Left lung (tissue), 10 donors: ENCODE measurements around the gene RPS18. TPM values are rescaled to one million over a fixed set of nuclear protein-coding genes. Genes with fewer than 3 reads are reported as not detected.
"Not testable (repeated sequence)": the region's sequence is repeated elsewhere in the genome, so short reads cannot be mapped to it uniquely, and the experiment has no call there.

Source experiments
- ATAC-seq: fragments of 200-7000 bp; cut with Tn5 transposase; one replicate; pipeline ENCODE4 v1.9.1; 2020; ENCODE audit warnings: moderate library complexity
- DNase-seq, 4 donors: peaks; one replicate each; pipeline ENCODE4 v3.0.0-alpha.2; 2013 to 2020
- H3K27ac ChIP-seq, 2 donors: fragments of 200-600 bp; sonication (generic) in 1 of 2; one replicate each; pipeline versions ENCODE4 v1.5.0 to v1.8.0; 2020 to 2021
- H3K27me3 ChIP-seq, 2 donors: fragments of 200-600 bp; sonication (generic) in 1 of 2; one replicate each; pipeline versions ENCODE4 v1.5.0 to v1.8.0; 2020 to 2021
- H3K36me3 ChIP-seq, 2 donors: fragments of 200-600 bp; sonication (generic) in 1 of 2; one replicate each; pipeline versions ENCODE4 v1.5.0 to v1.8.0; 2020 to 2021
- H3K4me1 ChIP-seq, 2 donors: fragments of 200-600 bp; one replicate each; pipeline ENCODE4 v1.8.0; 2021
- H3K4me3 ChIP-seq, 2 donors: fragments of 200-600 bp; sonication (generic) in 1 of 2; one replicate each; pipeline versions ENCODE4 v1.5.0 to v1.8.0; 2020 to 2021; ENCODE audit warnings: mild to moderate bottlenecking in 1 of 2
- H3K9me3 ChIP-seq, 2 donors: fragments of 200-600 bp; sonication (generic) in 1 of 2; one replicate each; pipeline versions ENCODE4 v1.5.0 to v1.8.0; 2020 to 2021
- intact Hi-C, 2 donors: fragments of 100-400 bp; cut with DNase I; formaldehyde crosslinking; loops; one replicate each; pipeline versions ENCODE4 v1.11.2 to v1.14.2; 2022
- polyA plus RNA-seq, 6 donors: library from polyadenylated mRNA; unstranded; fragments of 120-200 nt; gene quantifications; one replicate each; pipeline ENCODE4 v1.2.1, GENCODE V29; 2013; ENCODE audit not compliant: insufficient read length in 6 of 6
- total RNA-seq, 2 donors: library from RNA; stranded (reverse); fragmentation: NEBNext Ultra II Directional; extraction: Animal tissue kit (Norgen Biotek cat#: 25700); gene quantifications; one replicate each; pipeline ENCODE4 v1.2.1, GENCODE V29; 2021
- TF ChIP-seq, protein P1 (sequence below), 2 donors: fragments of 200-600 bp; sonication (generic) in 1 of 2; IDR thresholded peaks; one replicate each; pipeline versions ENCODE4 v1.5.0 to v1.8.0; 2021; ENCODE audit warnings: antibody characterized with exemption in 2 of 2
- donor health status: DM: no; HTN: yes; CAD: no.
- donor health status: DM: no; HTN: no; CAD: no.

Gene RPS18
- total and polyA plus RNA-seq, 8 donors, result 1,881 to 4,273 (median 3,975) TPM

DNA sequence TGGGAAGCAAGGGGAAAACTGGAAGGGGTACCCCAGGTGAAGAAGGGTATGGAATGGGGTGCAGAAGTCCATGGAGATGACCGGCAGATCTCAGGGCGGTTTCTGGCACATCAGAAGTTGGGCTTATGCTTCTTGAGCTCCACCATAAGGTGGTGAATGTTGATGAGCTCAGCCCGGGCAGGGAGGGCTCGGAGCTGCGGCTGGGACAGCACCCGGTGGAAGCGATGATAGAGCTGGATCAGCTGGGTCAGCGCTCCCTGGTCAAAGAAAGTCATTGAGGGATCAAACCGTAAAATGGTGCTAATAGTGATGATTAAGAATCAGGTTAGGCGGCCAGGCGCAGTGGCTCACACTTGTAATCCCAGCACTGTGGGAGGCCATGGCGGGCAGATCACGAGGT is 21.1 kb upstream of the RPS18 start:
- Histone ChIP-seq H3K9me3 (no peaks in the 10 kb centered on the region), H3K27me3 (no peaks in the 10 kb centered on the region), H3K36me3 (peaks cover 0 to 5% of the 10 kb centered on the region in 2 donors), H3K4me1 (peaks cover 11 to 31% of the 10 kb centered on the region in 2 donors), H3K27ac (no peak overlapping the region), H3K4me3 (no peak overlapping the region)
- TF ChIP-seq, protein P1, sequence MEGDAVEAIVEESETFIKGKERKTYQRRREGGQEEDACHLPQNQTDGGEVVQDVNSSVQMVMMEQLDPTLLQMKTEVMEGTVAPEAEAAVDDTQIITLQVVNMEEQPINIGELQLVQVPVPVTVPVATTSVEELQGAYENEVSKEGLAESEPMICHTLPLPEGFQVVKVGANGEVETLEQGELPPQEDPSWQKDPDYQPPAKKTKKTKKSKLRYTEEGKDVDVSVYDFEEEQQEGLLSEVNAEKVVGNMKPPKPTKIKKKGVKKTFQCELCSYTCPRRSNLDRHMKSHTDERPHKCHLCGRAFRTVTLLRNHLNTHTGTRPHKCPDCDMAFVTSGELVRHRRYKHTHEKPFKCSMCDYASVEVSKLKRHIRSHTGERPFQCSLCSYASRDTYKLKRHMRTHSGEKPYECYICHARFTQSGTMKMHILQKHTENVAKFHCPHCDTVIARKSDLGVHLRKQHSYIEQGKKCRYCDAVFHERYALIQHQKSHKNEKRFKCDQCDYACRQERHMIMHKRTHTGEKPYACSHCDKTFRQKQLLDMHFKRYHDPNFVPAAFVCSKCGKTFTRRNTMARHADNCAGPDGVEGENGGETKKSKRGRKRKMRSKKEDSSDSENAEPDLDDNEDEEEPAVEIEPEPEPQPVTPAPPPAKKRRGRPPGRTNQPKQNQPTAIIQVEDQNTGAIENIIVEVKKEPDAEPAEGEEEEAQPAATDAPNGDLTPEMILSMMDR (IDR thresholded peaks at IDR 0.05), result no peak
- intact Hi-C loops, result no loop called here
- no peak for ATAC-seq
- no peak for DNase-seq

DNA sequence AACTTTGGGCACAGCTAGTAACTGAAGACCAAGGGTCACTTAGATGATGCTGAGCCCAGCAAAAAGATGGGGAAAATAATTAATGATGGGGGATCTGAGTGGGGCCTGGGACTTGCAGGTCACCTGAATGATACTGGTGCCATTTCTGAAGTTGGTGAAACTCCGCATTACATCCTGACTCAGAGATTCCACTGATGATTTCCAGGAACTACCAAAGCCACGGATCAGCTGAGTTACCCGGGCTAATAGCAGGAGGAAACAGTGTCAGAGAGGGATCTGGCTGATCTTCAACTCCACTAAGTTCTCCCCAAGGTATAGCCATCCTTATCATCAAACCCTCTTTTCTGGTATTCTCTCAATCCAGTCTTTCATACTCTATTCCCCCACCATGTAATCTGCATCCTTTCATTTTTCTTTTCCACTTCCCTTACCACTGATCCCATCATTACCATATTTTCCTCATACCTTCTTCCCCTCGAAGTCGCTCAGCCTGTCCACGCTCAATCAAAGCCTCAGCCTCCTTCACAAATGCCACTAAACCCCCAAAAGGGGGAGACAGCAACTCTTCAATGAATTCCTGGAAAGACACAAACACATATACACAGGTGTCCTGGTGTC is 20.4 kb upstream of the RPS18 start:
- no peaks in the 10 kb centered on the region for H3K27me3 ChIP-seq
- H3K9me3 ChIP-seq, result no peaks in the 10 kb centered on the region
- no peak overlapping the region for H3K27ac ChIP-seq
- TF ChIP-seq, protein P1 (IDR thresholded peaks at IDR 0.05), result no peak
- peaks cover 0 to 5% of the 10 kb centered on the region in 2 donors for H3K36me3 ChIP-seq
- peaks cover 11 to 31% of the 10 kb centered on the region in 2 donors for H3K4me1 ChIP-seq
- no peak overlapping the region for H3K4me3 ChIP-seq
- ATAC-seq, result no peak
- DNase-seq, result no peak
- intact Hi-C loops, result no loop called here

DNA sequence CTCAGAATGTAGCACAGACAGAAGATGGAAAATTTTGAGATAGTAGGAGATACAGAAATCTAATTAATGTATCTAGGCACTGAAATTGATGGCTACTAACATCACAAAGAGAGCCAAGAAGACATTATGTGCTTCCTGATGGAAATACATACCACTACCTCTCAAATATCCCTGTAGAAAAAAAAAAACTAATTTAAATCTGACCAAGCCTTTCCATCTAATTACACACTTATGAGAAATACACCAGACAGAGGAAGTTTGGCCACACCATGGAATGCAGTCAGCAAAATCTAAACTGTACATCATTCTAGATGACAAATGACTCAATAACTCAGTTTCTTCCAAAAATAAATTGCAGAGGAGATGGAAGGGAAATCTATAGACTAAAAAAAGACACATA is 19.1 kb upstream of the RPS18 start:
- peaks cover 11 to 31% of the 10 kb centered on the region in 2 donors for H3K4me1 ChIP-seq
- ATAC-seq (no peak), DNase-seq (no peak)
- TF ChIP-seq, protein P1 (IDR thresholded peaks at IDR 0.05), result no peak
- H3K9me3 ChIP-seq, result no peaks in the 10 kb centered on the region
- peaks cover 0 to 14% of the 10 kb centered on the region in 2 donors for H3K36me3 ChIP-seq
- intact Hi-C loops, result no loop called here
- H3K4me3 ChIP-seq, result no peak overlapping the region
- H3K27ac ChIP-seq, result no peak overlapping the region
- H3K27me3 ChIP-seq, result no peaks in the 10 kb centered on the region

DNA sequence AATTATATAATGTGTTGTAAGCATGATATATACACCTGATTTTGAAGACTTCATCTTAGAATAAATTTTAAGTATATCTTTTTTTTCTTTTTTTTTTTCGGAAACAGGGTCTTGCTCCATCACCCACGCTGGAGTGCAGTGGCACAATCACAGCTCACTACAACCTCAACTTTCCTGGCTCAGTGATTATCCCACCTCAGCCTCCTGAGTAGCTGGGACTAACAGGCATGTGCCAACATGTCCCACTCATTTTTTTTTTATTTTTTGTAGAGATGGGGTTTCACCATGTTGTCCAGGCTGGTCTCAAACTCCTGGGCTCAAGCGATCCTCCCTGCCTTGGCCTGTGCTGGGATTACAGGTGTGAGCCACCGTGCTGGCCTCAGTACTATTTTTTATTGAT is 17.3 kb upstream of the RPS18 start:
- Histone ChIP-seq H3K9me3 (no peaks in the 10 kb centered on the region), H3K4me1 (peaks cover 8 to 18% of the 10 kb centered on the region in 2 donors), H3K36me3 (peaks cover 0 to 26% of the 10 kb centered on the region in 2 donors), H3K4me3 (no peak overlapping the region), H3K27me3 (no peaks in the 10 kb centered on the region), H3K27ac (no peak overlapping the region)
- ATAC-seq (no peak), DNase-seq (no peak)
- TF ChIP-seq, protein P1 (IDR thresholded peaks at IDR 0.05), result no peak
- intact Hi-C loops, result no loop called here

DNA sequence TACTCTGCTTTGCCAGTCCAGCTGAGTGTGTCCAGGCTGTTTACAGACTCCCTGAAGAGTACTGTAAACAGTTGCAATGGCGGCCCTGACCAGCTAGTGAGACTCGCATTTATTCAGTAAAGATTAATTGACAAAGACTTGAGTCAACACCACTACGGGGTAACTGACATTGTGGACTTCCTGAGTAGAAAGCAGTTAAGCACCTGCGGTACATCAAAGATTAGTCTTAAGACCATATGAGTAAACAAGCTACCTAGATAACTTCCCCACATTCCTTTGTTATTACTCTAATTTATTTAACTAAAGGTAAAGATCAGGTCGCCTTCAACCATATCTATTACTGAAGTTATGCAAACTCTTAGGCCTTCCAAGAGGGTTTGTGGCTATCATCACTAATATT is 12.8 kb upstream of the RPS18 start:
- DNase-seq, result no peak
- TF ChIP-seq, protein P1 (IDR thresholded peaks at IDR 0.05), result no peak
- ATAC-seq, result no peak
- no peaks in the 10 kb centered on the region for H3K27me3 ChIP-seq
- H3K27ac ChIP-seq, result no peak overlapping the region
- intact Hi-C loops, result no loop called here
- no peak overlapping the region for H3K4me3 ChIP-seq
- no peaks in the 10 kb centered on the region for H3K4me1 ChIP-seq
- peaks cover 0 to 63% of the 10 kb centered on the region in 2 donors for H3K36me3 ChIP-seq
- no peaks in the 10 kb centered on the region for H3K9me3 ChIP-seq

DNA sequence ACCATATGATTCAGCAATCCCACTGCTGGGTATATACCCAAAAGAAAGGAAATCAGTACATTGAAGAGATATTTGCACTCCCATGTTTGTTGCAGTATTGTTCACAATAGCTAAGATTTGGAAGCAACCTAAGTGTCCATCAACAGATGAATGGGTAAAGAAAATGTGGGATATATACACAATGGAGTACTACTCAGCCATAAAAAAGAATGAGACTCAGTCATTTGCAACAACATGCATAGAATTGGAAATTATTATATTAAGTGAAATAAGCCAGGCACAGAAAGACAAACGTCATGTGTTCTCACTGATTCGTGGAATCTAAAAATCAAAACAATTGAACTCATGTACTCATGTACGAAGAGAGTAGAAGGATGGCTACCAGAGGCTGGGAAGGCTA is 9.4 kb upstream of the RPS18 start:
- H3K4me3 ChIP-seq, H3K27ac ChIP-seq, intact Hi-C loops, DNase-seq, H3K27me3 ChIP-seq, ATAC-seq, H3K4me1 ChIP-seq, H3K9me3 ChIP-seq: not testable (repeated sequence)
- peaks cover 0 to 92% of the 10 kb centered on the region in 2 donors for H3K36me3 ChIP-seq
